ENCODE measurements around the gene CIROP.

The CIROP gene

GRCh38 chr14:23132970-23133369, 28.2 kb upstream of the CIROP start:
- no peak for DNase-seq (ENCODE audit: low read depth)
- no peak for TF ChIP-seq CTCF (IDR thresholded peaks at IDR 0.05; ENCODE audit: control insufficient read depth, insufficient read depth, low read depth, low read length, missing control alignments)
- no peak overlapping the region for H3K4me3 ChIP-seq (ENCODE audit: control insufficient read depth, low read depth, low read length)

GRCh38 chr14:23131482-23131881, 26.7 kb upstream of the CIROP start:
- no peak for DNase-seq (ENCODE audit: low read depth)
- TF ChIP-seq CTCF (IDR thresholded peaks at IDR 0.05; ENCODE audit: control insufficient read depth, insufficient read depth, low read depth, low read length, missing control alignments), result no peak
- H3K4me3 ChIP-seq (ENCODE audit: control insufficient read depth, low read depth, low read length), result no peak overlapping the region

GRCh38 chr14:23130871-23131270, 26.1 kb upstream of the CIROP start:
- DNase-seq (ENCODE audit: low read depth), result no peak
- no peak overlapping the region for H3K4me3 ChIP-seq (ENCODE audit: control insufficient read depth, low read depth, low read length)
- no peak for TF ChIP-seq CTCF (IDR thresholded peaks at IDR 0.05; ENCODE audit: control insufficient read depth, insufficient read depth, low read depth, low read length, missing control alignments)

- no peak for DNase-seq (ENCODE audit: low read depth)
- no peak overlapping the region for H3K4me3 ChIP-seq (ENCODE audit: control insufficient read depth, low read depth, low read length)
- no peak for TF ChIP-seq CTCF (IDR thresholded peaks at IDR 0.05; ENCODE audit: control insufficient read depth, insufficient read depth, low read depth, low read length, missing control alignments)
These were observed 25.0 kb upstream of the CIROP start for GRCh38 chr14:23129759-23130316.

- DNase-seq (ENCODE audit: low read depth), result no peak
- TF ChIP-seq CTCF (IDR thresholded peaks at IDR 0.05; ENCODE audit: control insufficient read depth, insufficient read depth, low read depth, low read length, missing control alignments), result no peak
- H3K4me3 ChIP-seq (ENCODE audit: control insufficient read depth, low read depth, low read length), result no peak overlapping the region
These were observed 24.4 kb upstream of the CIROP start for GRCh38 chr14:23128969-23129758.

GRCh38 chr14:23127861-23128260, 23.1 kb upstream of the CIROP start:
- no peak for TF ChIP-seq CTCF (IDR thresholded peaks at IDR 0.05; ENCODE audit: control insufficient read depth, insufficient read depth, low read depth, low read length, missing control alignments)
- no peak for DNase-seq (ENCODE audit: low read depth)
- H3K4me3 ChIP-seq (ENCODE audit: control insufficient read depth, low read depth, low read length), result no peak overlapping the region

Measured in AG09309 (cell line).